ACC112 (cell line): ENCODE measurements around the gene ZNF217.
A peak's percentile ranks its signal among the peaks of the same experiment; 100 is the strongest.

ENCODE experiments used
- H2AFZ ChIP-seq: fragments of 200-600 bp; sonication (generic); one replicate; pipeline ENCODE4 v1.6.0; 2017; ENCODE audit warnings: antibody characterized with exemption, low read length; ENCODE audit not compliant: unreplicated experiment
- H3K27ac ChIP-seq: fragments of 200-600 bp; sonication (generic); 2 replicates; pipeline ENCODE4 v1.5.1; 2014; ENCODE audit warnings: low read depth, mild to moderate bottlenecking, antibody characterized with exemption, low read length, moderate library complexity
- H3K27me3 ChIP-seq: fragments of 200-600 bp; sonication (generic); 2 replicates; pipeline ENCODE4 v1.6.1; 2014; ENCODE audit warnings: mild to moderate bottlenecking, antibody characterized with exemption, low read length, moderate library complexity, mixed read lengths; ENCODE audit not compliant: insufficient read depth
- H3K36me3 ChIP-seq: fragments of 200-600 bp; sonication (generic); 2 replicates; pipeline ENCODE4 v1.6.1; 2016; ENCODE audit warnings: mild to moderate bottlenecking, antibody characterized with exemption, low read length, moderate library complexity, mixed read lengths; ENCODE audit not compliant: insufficient read depth
- H3K4me1 ChIP-seq: fragments of 200-600 bp; sonication (generic); one replicate; pipeline ENCODE4 v1.6.1; 2016; ENCODE audit warnings: low read length, mixed read lengths; ENCODE audit not compliant: insufficient read depth, unreplicated experiment, control insufficient read depth
- H3K4me3 ChIP-seq: fragments of 200-600 bp; sonication (generic); 2 replicates; pipeline ENCODE4 v1.5.1; 2014; ENCODE audit warnings: mild to moderate bottlenecking, low read depth, low read length
- H3K79me2 ChIP-seq: fragments of 200-600 bp; sonication (generic); one replicate; pipeline ENCODE4 v1.6.0; 2016; ENCODE audit warnings: low read length; ENCODE audit not compliant: control insufficient read depth, unreplicated experiment, insufficient read depth

ZNF217 gene

GRCh38 chr20:53581444-53582250, 12.0 kb downstream of the ZNF217 start:
- peaks cover 31% of the 10 kb centered on the region for H3K36me3 ChIP-seq
- peaks cover 82% of the 10 kb centered on the region for H3K79me2 ChIP-seq
- no peak overlapping the region for H3K4me3 ChIP-seq
- H3K27me3 ChIP-seq = no peaks in the 10 kb centered on the region
- peaks cover 37% of the 10 kb centered on the region for H3K4me1 ChIP-seq
- no peak overlapping the region for H2AFZ ChIP-seq
- peak overlapping the region; percentile 90 for H3K27ac ChIP-seq

GRCh38 chr20:53580376-53581111, 13.1 kb downstream of the ZNF217 start:
- Histone ChIP-seq H3K79me2 (peaks cover 82% of the 10 kb centered on the region), H3K27me3 (no peaks in the 10 kb centered on the region), H2AFZ (no peak overlapping the region), H3K27ac (peak overlapping the region; percentile 89), H3K4me1 (peaks cover 35% of the 10 kb centered on the region), H3K4me3 (peak overlapping the region; percentile 59; the same call in 1 of the 2 replicates), H3K36me3 (peaks cover 41% of the 10 kb centered on the region)

- peaks cover 82% of the 10 kb centered on the region for H3K79me2 ChIP-seq
- H3K27ac ChIP-seq = peak overlapping the region; percentile 89
- H2AFZ ChIP-seq = no peak overlapping the region
- H3K4me1 ChIP-seq = peaks cover 35% of the 10 kb centered on the region
- peaks cover 48% of the 10 kb centered on the region for H3K36me3 ChIP-seq
- peak overlapping the region; percentile 59 for H3K4me3 ChIP-seq
- no peaks in the 10 kb centered on the region for H3K27me3 ChIP-seq
Observed at GRCh38 chr20:53579581-53580375, 13.9 kb downstream of the ZNF217 start.

- no peak overlapping the region for H2AFZ ChIP-seq
- H3K27ac ChIP-seq = peak overlapping the region; percentile 89
- H3K4me3 ChIP-seq = peak overlapping the region; percentile 59
- H3K4me1 ChIP-seq = peaks cover 35% of the 10 kb centered on the region
- H3K36me3 ChIP-seq = peaks cover 49% of the 10 kb centered on the region
- H3K27me3 ChIP-seq = no peaks in the 10 kb centered on the region
- H3K79me2 ChIP-seq = peaks cover 80% of the 10 kb centered on the region
Observed at GRCh38 chr20:53579266-53579580, 14.4 kb downstream of the ZNF217 start.

GRCh38 chr20:53578492-53579222, 15.0 kb downstream of the ZNF217 start:
- peak overlapping the region; percentile 59 for H3K4me3 ChIP-seq
- peaks cover 35% of the 10 kb centered on the region for H3K4me1 ChIP-seq
- peak overlapping the region; percentile 89 for H3K27ac ChIP-seq
- no peak overlapping the region for H2AFZ ChIP-seq
- H3K36me3 ChIP-seq = peaks cover 52% of the 10 kb centered on the region
- no peaks in the 10 kb centered on the region for H3K27me3 ChIP-seq
- peaks cover 86% of the 10 kb centered on the region for H3K79me2 ChIP-seq

- Histone ChIP-seq H2AFZ (no peak overlapping the region), H3K4me1 (peaks cover 26% of the 10 kb centered on the region), H3K36me3 (peaks cover 43% of the 10 kb centered on the region), H3K27me3 (no peaks in the 10 kb centered on the region), H3K79me2 (peaks cover 92% of the 10 kb centered on the region), H3K27ac (no peak overlapping the region), H3K4me3 (no peak overlapping the region)
Observed at GRCh38 chr20:53576586-53577318, 16.9 kb downstream of the ZNF217 start.

GRCh38 chr20:53576195-53576580, 17.5 kb downstream of the ZNF217 start:
- H3K79me2 ChIP-seq = peaks cover 86% of the 10 kb centered on the region
- no peak overlapping the region for H3K27ac ChIP-seq
- no peaks in the 10 kb centered on the region for H3K27me3 ChIP-seq
- H2AFZ ChIP-seq = no peak overlapping the region
- H3K4me1 ChIP-seq = peaks cover 26% of the 10 kb centered on the region
- H3K36me3 ChIP-seq = peaks cover 37% of the 10 kb centered on the region
- H3K4me3 ChIP-seq = no peak overlapping the region

- peaks cover 23% of the 10 kb centered on the region for H3K4me1 ChIP-seq
Observed at GRCh38 chr20:53575481-53576194, 18.0 kb downstream of the ZNF217 start.

GRCh38 chr20:53574819-53575218, 18.8 kb downstream of the ZNF217 start:
- H3K79me2 ChIP-seq = peaks cover 82% of the 10 kb centered on the region
- H3K4me3 ChIP-seq = no peak overlapping the region
- peaks cover 33% of the 10 kb centered on the region for H3K36me3 ChIP-seq
- no peak overlapping the region for H2AFZ ChIP-seq
- peaks cover 14% of the 10 kb centered on the region for H3K4me1 ChIP-seq
- no peaks in the 10 kb centered on the region for H3K27me3 ChIP-seq
- no peak overlapping the region for H3K27ac ChIP-seq

More at GRCh38 chr20:53575481-53576194, 18.0 kb downstream of the ZNF217 start:
- H3K4me3 ChIP-seq = no peak overlapping the region
- peaks cover 36% of the 10 kb centered on the region for H3K36me3 ChIP-seq
- no peak overlapping the region for H3K27ac ChIP-seq
- H3K27me3 ChIP-seq = no peaks in the 10 kb centered on the region
- no peak overlapping the region for H2AFZ ChIP-seq
- H3K79me2 ChIP-seq = peaks cover 87% of the 10 kb centered on the region
